Mesangial cell (primary cell): ENCODE measurements around the gene PIAS4. TPM values are rescaled to one million over a fixed set of nuclear protein-coding genes. Genes with fewer than 3 reads are reported as not detected.

Experiments used
- total RNA-seq: library from RNA; depleted of rRNA; stranded (reverse); fragments of >200 nt; gene quantifications from 2 replicates; pipeline ENCODE4 v1.2.3, GENCODE V29; 2015

The PIAS4 gene, protein sequence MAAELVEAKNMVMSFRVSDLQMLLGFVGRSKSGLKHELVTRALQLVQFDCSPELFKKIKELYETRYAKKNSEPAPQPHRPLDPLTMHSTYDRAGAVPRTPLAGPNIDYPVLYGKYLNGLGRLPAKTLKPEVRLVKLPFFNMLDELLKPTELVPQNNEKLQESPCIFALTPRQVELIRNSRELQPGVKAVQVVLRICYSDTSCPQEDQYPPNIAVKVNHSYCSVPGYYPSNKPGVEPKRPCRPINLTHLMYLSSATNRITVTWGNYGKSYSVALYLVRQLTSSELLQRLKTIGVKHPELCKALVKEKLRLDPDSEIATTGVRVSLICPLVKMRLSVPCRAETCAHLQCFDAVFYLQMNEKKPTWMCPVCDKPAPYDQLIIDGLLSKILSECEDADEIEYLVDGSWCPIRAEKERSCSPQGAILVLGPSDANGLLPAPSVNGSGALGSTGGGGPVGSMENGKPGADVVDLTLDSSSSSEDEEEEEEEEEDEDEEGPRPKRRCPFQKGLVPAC
- 26.2 and 29.9 TPM in 2 replicates for total RNA-seq

GRCh38 chr19:4007021-4007835 is at the start of gene PIAS4:
PIAS4 (plus strand) TSS chr19:4007736; CDS start chr19:4007761, 25 bp downstream.

GRCh38 chr19:3970808-3971598 is 36.5 kb upstream of the PIAS4 start, which contains the start of gene DAPK3:
DAPK3 (minus strand) TSS chr19:3971099; CDS start chr19:3969735, 1,364 bp downstream.

DNA sequence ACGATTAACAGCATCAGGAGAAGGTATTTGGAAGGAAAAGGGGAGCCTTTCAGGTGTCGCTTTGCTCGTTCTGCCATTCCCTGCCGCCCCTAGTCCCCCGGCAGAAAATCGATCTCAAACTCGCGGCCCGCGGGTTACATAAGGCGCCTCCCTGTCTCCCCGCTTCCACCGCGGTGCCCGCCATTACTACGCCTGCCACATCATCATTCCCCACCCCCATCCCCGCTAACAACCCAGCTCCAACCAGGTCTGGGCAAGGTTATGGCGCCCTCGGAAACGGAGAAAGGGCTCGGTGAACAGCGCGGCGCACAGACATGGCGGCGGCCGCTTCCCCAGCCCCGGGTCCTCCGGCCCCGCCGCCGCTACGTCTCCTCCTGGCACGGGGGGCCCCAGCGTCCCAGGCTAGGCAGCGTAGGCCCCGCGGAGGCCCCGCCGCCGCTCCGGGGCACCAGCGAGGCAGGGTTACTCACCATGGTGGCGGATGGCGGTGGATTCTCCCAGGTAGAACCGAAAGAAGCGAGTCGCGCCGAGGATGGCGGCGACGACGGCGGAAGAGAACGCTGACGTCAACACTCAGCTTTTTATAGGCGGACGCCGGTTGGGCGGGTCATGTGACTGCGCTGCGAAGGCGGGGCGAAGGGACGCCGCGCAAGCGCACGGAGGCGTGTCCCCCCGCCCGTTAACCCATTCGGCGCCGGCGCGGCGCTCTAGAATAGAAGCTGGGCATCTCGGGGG is 22.5 kb upstream of the PIAS4 start, which contains the start of gene EEF2:
EEF2 (minus strand) TSS at position 556 of the 735 bp plus-strand sequence; CDS start at position 473, 83 bp downstream.

GRCh38 chr19:4066682-4067395 is 59.3 kb downstream of the PIAS4 start, which contains the start of gene ZBTB7A:
ZBTB7A (minus strand) TSS chr19:4066899; CDS start chr19:4055232, 11,667 bp downstream.

Other genes starting within 250 kb of the PIAS4 start
- 26.7 and 35.7 TPM in 2 replicates for gene APBA3, start 246.0 kb upstream of the PIAS4 start, total RNA-seq
- gene MRPL54, start 245.1 kb upstream of the PIAS4 start, total RNA-seq: 72.1 and 76.9 TPM in 2 replicates
- gene RAX2, start 235.5 kb upstream of the PIAS4 start, total RNA-seq: not detected in 2 replicates
- gene MATK, start 221.4 kb upstream of the PIAS4 start, total RNA-seq: 0.13 TPM in 1 of 2 replicates, not detected in the other
- gene ZFR2, start 138.7 kb upstream of the PIAS4 start, total RNA-seq: not detected in 2 replicates
- not detected in 2 replicates for gene ATCAY, start 127.1 kb upstream of the PIAS4 start, total RNA-seq
- not detected in 2 replicates for gene NMRK2, start 74.7 kb upstream of the PIAS4 start, total RNA-seq
- gene DAPK3, start 36.6 kb upstream of the PIAS4 start, total RNA-seq: 106 and 115 TPM in 2 replicates
- gene EEF2, start 22.3 kb upstream of the PIAS4 start, total RNA-seq: 2,051 and 3,385 TPM in 2 replicates
- 23.8 and 36.9 TPM in 2 replicates for gene ZBTB7A, start 59.2 kb downstream of the PIAS4 start, total RNA-seq
- 157 and 238 TPM in 2 replicates for gene MAP2K2, start 116.4 kb downstream of the PIAS4 start, total RNA-seq
- not detected in 2 replicates for gene CREB3L3, start 145.9 kb downstream of the PIAS4 start, total RNA-seq
- gene SIRT6, start 174.8 kb downstream of the PIAS4 start, total RNA-seq: 26.1 and 40.8 TPM in 2 replicates
- under 0.01 and 0.51 TPM in 2 replicates for gene ANKRD24, start 175.0 kb downstream of the PIAS4 start, total RNA-seq
- gene EBI3, start 221.8 kb downstream of the PIAS4 start, total RNA-seq: 2.3 and 4.4 TPM in 2 replicates
- gene YJU2, start 239.3 kb downstream of the PIAS4 start, total RNA-seq: 24.2 and 32.1 TPM in 2 replicates